Limb (tissue), 2 donors: ENCODE results near the gene SOX9.

Experiments used
- DNase-seq, 2 donors: peaks; one replicate each; pipeline ENCODE4 v3.0.0-alpha.2; 2016; ENCODE audit errors: extremely low spot score in 2 of 2

Gene SOX9

DNA sequence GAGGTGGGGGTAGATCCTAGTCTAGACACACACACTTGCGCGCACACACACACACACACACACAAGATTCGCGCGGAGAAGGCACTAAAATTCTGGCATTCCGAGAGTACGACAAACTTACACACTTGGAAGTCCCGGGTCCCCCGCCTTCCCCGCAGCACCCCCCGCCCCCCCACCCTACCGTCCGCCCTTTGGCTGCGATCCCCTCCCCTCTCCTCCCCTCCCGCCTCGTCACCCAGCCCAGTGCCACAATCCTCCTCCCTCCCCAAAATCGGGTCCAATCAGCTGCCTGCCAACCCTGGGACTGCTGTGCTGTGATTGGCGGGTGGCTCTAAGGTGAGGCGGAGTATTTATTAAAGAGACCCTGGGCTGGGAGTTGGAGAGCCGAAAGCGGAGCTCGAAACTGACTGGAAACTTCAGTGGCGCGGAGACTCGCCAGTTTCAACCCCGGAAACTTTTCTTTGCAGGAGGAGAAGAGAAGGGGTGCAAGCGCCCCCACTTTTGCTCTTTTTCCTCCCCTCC, at the start of gene SOX9:
TSS of gene SOX9 (plus strand) at position 379 of the 522 bp plus-strand sequence. CDS start 372 bp downstream, outside the sequence.
- DNase-seq: peak; percentile 92 to 95

DNA sequence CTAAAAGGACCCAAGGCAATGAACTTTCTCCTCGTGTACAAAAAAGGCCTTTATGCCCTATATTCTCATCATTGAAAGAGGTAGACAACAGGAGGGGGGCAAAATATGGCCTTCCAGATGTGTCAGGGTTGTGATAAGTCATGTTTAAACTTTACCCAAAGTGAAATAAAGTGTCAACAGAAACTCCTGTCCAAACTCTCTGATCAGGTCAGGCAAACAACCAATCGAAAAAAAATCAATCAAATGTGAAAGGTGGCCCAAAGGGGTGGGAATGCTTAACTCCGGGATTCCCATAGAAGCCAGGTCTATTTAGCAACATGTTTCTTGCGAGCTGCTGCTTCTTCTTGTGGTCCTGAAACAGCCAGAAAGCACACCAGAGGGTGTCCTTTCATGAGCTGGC, 49.5 kb upstream of the SOX9 start:
- DNase-seq: no peak

DNA sequence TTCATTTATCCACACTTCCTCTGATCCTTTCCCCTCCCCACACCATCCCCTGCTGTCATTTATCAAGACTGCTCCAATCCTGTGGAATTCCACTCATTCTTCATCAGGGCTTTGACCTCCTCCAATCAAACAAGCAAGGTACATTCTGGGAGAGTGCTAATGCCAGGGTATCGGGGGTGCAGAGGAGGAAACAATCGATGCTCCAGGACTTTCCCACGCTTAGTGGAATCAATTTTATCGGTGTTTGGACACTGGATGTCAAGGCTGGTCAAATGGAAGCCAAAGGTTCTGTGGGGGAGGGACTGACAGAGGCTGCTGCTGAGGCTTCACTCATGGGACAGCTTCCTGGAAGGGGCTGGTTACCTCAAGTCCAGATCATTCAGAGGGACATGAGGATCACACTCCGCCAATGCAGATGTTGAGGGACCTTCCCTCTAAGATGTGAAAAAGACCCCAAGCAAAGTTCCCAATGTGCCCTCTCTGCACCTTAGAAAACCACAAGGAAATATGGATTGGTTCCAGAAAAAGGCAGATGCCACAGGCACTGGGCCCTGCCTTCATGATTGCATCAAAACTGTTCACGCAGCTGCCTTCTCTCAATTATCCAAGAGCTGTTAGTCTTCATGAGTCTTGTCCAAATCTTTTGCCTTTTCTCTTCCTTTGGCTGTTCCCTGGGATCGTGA, 44.7 kb upstream of the SOX9 start:
- no peak for DNase-seq

DNA sequence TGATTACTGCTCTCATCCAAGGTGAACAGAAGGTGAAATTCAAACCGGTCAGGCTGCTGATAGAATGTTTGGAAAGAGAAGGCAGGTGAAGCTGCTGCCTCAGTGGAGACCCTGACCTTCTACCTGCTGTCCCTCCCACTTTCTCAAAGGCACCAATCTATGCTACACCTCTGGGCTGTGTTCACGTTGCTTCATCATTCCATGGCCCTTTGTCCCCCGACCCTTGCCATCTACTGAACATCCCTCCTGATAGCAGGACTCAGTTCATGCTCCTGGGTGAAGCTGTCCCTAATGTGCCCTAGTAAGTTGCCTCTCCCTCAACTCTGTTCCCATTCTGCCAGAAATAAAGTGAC, 44.2 kb upstream of the SOX9 start:
- DNase-seq: no peak

DNA sequence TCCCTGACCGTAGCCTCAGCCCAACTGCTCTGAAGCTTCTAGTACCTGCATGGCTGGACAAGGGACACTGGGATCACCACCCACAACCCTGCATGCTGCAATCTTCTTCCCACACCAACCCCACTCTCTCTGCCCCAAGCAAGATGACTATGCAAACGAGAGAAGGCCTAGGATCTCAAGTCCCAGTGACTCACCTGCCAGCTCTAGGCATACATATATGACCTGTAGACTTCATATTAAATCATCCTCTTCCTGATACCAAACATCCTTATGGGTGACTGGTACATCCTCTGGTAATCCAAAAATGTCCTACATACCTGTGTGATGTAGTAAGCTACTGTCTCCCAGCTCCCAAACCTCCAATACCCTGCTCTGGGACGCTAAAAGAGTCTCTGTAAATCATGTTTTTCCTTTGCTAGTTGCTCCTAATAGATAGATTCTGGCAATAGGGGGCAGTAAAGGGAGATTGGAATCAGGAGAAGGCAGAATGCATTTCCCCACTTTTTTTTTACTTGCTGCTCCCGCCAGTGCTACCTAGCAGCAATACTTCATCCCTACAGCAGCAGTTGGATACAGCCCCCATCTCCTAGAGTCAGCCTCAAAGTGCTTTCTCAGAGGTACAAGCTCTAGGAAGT, 43.4 kb upstream of the SOX9 start:
- no peak for DNase-seq

DNA sequence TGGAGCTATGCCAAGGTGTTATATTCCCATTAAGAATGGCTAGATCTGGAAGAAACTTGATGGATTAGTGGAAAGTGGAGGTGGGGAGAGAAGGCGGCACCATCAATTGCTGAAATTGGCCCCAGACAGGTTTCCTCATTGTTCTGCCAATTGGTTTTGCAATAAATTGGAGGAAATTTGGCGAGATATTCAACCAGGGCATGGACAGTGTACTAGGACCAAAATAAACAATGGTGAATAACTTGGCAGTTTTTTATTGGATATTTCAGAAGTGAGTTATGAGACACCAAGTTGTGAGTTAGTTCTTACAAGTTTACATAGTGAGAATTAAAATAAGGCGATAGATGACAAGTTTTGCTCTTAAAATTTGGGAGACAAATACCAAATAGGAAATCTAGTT, 41.1 kb upstream of the SOX9 start:
- DNase-seq: no peak

DNA sequence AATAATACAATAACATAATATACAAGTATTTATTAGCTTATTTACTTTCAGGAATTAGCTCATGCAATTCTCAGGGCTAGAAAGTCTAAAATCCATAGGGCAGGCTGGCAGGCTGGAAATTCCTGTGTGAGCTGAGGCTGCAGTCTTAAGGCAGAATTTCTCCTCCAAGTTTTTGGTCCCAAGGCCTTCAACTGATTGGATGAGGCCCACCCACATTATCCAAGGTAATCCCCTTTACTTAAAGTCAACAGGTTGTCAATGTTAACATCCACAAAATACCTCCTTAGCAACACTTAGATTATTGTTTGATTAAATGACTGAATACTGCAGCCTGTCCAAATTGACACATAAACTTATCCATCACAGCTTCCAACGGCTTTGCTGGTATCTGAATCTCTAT, 32.9 kb upstream of the SOX9 start:
- DNase-seq: no peak

DNA sequence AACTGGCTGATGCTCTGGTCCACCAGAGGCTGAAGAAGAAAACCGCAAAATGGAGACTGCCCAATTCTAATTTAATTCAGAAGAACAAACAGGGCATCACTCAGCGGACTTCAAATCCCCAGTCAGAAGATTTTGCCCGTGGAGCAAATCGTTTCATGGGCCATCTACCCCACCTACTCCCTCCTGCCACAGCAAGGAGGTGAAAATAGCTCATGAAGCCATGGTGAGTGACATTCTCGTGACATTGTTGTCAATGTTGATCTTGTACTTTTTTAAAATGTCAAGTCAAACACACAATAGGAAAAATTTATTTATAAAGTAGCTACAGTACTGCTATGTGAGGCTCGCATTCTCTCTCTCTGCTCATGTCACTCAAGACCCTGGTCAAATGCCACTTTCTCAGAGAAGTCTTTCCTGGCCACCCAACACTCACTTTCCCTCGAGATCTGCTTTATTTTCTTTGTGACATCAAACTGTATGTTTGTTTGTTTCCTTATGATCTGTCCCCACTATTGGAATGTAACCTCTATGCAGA, 31.3 kb upstream of the SOX9 start:
- DNase-seq: no peak

DNA sequence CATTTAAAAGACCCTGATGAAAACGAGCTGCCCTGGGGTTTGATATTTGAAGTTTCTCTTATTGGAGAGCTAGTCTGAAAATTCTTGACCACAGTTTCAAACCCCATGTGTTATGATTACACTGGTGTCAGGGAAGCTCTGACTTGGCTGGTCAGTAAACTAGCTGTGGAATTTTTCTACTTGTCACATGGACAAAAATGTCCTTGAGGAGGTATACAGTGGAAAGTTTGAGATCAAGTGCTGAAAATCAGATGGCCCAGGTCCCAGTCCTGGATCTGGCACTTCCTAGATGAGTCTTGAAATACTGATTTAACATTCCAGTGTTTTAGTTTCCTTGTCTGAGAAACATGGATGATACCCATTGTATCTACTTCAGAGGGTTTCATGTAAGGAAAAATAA, 30.7 kb upstream of the SOX9 start:
- no peak for DNase-seq

DNA sequence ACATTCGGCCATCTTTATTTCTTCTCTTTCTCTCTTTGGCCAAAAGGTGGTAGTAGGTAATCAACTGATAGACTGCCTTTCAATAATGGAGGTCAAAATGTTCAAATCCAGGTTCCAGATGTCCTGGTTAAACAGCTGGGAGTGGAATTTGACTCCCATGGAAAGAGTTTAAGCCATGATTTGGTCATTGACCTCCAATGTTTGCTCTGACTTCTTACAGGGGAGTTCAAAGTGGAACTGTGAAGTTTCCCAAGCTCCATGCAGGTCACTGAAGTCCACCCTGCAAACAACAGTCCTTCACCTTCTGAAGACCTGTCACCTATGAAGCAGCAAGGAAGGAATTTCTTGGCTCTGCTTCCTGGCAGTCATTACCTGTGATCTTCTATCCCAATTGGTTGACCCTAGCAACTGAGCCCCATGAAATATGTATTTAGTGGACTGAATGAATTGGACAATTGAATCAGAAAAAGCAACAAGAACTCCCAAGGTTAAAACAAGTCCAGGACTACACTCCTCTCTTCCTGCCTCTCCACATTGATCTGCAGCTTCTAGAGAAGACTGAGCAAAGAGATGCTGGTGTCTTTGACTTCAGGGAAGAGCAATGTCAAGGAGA, 28.0 kb upstream of the SOX9 start:
- DNase-seq: no peak

DNA sequence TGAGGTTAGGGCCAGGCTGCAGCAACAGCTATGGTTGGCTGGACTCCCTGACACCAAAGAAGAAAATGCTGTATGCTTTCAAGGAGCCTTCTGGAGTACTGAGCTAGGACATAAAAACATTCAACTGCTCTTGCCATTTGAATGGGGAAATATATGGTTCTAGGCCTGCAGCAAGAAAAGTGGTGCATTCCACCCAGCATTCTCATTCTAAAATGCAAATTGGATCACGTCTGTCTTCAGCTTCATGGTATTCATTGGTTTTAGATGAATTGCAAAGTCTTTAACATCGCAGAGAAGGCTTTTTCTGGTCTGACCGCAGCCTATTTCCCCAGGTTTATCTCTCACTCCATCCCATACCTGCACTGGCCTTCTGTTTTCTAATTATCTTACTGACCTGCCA, 27.1 kb upstream of the SOX9 start:
- DNase-seq: no peak

DNA sequence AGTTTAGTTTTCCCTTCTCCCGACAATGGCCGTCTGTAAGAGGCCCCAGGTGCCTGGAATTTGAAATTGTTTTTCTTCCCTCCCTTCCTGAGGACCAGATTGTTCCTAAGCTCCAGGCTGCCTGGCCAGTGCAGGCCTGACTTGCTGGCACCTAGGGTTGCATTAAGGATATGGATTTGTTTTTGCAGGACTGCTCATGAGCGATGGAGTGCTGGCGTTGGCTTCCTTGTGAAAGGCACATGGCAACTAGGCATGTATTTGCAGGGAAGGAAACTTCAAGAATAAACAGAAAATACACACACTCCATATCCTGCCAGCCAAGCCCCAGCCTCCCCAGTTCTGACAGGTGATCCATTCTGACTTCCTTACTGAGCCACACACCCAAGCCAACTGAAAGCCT, 25.5 kb upstream of the SOX9 start:
- DNase-seq: no peak

DNA sequence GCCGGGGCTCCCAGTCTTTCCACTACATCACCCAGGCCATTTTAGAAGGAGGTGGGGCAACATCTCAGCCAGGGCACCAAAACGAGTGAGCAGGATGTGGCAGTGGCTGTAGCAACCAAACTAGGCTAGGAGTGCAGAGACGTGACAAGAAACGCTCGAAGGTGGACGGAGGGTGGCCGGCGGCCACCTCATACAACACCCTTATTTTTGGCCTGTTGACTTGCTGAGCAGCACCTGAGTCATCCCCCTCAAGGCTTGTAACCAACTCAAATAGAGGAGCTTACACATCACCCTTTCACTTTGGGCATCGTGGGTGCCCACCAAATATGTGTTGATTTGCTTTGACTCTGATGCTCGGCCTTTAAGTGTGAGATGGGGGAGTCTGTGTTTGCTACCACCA, 23.7 kb upstream of the SOX9 start:
- no peak for DNase-seq

DNA sequence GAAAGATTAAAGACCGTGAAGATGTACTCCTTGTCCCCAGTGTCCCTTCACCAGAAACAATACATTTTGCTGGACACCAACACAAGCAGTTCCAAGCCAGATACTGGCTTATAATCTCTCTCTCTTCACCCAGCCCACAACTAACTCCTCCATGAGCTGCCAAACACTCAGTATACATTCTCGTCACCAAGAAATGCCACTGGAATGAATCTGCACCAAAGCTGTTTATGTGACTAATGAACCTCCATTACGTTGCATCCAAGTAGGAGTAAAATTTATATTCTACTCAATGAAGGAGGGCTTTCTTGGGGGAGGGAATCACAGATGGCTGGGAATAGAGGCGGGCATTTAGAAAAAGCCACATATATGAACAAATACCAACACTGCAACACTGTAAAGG, 20.9 kb upstream of the SOX9 start:
- DNase-seq: no peak

DNA sequence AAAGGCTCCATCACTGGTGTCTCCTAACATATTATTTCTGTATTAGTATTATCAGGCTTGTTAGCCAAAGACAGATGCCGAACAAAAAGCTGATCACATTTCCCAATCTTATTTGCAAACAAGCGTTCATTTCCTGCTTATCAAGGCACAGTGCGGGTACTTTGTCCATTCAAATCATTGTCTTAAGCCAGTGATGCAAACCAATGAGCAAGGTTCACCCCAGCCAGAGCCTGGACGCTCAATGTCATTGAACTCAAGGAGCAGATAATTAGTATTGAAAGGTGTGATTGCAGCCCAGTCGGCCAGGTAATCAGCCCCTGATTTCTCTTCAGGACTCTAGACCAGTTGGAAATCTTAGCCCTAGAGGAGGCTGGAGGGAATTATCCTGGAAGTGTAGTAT, 20.4 kb upstream of the SOX9 start:
- no peak for DNase-seq

DNA sequence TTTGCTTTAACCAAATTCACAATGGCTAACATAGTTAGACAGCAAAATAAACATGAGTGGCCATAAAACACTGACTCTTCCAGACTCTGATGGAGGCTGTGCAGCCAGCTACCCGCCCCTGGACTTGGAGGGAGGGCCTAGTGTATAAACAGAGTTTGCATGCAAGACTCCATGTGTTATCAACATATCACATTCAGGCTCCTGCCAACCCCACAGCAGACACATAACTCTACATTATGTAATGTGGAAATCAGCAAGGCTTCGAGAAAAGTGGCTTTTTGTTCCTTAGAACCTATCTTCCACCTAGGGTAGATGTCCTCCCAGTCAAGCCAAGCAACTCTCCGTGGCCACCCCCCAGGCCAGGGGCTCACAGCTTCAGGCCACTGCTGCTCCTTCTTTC, 19.3 kb upstream of the SOX9 start:
- DNase-seq: no peak

DNA sequence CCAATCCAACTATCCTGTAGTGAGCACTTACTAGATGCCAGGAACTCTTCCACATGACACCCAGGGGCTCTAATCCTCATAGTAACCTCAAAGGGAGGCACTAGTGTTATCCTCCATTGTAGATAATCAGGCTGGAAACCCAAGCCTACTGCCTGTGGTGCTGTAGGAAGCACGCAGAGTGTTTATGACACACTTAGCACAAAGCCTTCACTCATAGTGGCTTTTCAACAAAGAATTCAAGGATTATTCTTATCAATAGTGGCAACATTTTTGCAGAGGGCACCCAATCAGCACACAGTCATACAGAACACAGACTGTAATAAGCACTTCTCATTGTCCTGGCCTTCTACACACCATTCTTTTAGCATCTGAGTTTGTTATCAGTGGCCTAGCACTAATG, 18.5 kb upstream of the SOX9 start:
- DNase-seq: no peak

DNA sequence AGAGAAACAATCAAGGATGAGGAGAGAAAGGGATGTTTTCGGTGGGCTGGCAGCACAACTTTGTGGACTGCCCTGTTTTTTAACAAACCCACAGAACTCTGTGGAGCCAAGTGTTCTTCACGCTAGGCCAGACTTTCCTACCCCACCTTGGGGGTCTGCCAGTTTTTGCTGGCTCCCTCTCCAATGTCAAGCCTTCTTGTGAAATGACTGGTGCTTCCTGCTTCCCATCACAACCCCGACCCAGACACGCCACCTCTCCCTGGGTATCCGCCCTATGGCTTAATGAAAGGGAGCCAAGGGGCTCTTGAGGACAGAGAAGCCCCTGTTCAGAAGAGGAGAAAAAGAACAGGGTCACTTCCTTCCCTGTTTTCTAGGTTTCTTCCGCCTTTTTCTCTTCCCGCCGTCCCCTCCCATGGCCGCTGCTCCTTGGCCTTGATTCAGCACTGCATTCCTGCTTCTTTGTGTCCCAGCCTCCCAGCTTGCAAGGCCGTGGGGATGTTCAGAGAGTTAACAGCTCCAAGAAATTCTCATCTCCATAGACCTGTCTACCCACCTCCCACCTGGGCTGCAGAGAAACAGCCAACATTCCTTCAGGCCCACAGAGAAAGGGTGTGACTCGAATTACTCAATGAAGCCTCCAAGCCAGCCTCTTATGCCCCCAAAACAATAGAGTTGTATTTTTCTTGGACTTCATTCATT, 16.5 kb upstream of the SOX9 start:
- DNase-seq: peak in 1 of 2 donors; percentile 47

DNA sequence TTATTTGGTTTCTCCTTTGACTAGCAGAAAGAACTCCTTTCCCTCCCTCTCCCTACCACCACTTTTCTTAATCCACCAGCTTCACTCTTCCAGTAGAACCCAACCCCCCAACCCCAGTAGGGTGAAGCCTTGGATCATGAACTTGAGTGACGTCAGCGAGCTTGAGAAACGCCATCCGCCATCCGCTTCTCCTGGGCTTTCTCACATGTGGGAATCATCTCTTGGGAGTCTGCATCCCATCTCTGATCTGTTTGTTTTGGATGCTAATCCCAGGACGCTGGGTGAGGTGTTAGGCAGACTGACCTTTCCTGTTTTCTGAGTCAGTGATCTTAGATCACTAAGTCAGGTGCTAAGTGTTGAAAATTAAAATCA, 16.0 kb upstream of the SOX9 start:
- DNase-seq: no peak

DNA sequence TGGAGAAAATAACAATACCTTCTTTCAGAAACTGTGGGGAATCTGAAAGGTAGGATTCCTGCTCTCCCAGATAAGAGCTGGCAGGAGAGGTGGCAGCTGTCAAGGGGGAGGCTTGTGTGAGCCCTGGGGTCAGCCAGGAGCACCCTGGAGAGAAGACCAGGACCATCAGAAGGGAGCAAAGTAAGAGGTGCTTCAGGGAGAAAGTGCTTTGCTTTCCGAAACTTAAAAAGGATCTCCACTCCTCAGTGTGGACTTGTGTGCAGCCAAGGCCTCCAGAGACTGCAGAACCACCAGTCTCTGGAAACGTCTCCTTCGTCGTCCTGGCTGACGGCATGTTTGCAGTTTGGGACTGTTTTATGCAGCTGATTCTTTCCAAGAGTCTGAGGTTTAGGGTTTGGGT, 13.7 kb upstream of the SOX9 start:
- no peak for DNase-seq

DNA sequence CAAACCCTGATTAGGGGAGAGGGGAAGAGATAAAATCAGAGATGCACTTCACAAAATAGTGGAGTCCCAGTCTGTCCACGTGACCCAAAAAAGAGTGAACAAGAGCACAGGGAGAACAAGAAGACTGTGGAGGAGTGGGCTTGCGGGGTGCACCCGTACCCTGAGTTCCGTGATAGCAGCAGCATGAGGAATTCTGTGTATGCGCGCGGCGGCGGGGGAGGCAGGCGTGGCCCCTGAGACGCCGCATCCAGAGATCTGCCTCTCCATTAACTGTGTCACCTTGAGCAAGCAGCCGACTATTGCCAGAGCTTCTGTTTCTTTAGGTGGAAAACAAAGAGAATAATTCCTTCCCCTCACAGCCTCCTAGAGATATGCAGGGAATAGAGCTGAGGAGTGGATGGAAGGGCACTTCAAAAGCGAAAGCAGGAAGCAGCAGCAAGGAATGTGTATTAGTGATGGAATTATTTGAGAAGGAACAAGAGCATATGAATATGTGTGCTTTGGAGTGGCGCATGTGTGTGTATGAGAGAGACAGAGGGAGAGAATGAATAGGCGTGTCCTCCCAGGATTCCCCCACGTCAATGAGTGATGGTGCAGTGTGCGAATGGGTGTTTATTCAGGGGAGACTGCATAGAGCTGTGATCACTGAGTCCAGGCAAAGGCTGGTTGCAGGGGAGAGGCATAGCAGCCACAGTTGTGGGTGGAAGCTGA, 10.4 kb upstream of the SOX9 start:
- no peak for DNase-seq

DNA sequence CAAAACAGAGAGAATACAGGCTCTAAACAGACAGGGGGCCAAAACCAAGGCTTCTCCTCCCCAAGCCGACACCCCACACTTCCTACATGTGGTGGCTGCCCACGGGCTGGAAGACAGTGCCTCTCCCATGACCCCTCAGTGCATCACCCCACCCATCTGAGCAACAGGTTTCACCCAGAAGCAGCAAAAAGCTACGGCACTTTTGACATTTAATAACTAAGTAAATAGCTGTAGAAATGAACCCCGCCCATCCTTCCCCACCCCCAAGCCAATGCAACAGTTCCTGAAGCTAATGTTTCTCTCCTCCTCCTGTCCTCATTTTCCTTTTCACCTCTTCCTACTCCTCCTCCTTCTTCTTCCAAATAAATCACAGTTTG, 9.9 kb upstream of the SOX9 start:
- no peak for DNase-seq
